A549 (cell line): Measurements from ENCODE around the gene SLC11A1.

ENCODE experiments used
- POLR2A ChIP-seq: IDR thresholded peaks from 2 replicates; pipeline ENCODE4 v1.6.1; 2012; ENCODE audit warnings: mild to moderate bottlenecking, low read length
- RAD21 ChIP-seq, 2 experiments: fragments of >200 bp in 1 of 2; sonication (Bioruptor Twin) in 1 of 2; formaldehyde crosslinking in 1 of 2; IDR thresholded peaks in 1 of 2; conservative IDR thresholded peaks in 1 of 2; 2 replicates in 1 of 2; 3 replicates in 1 of 2; pipeline ENCODE4 v1.6.1; 2012 to 2018; ENCODE audit warnings: inconsistent platforms in 1 of 2
- SMC3 ChIP-seq: fragments of >200 bp; sonication (Bioruptor Twin); formaldehyde crosslinking; IDR thresholded peaks from 3 replicates; pipeline ENCODE4 v1.6.1; 2018; ENCODE audit warnings: inconsistent platforms
- TF ChIP-seq, protein P1 (sequence below): fragments of >200 bp; sonication (Bioruptor Twin); formaldehyde crosslinking; IDR thresholded peaks from 3 replicates; pipeline ENCODE4 v1.5.1; 2016

DNA sequence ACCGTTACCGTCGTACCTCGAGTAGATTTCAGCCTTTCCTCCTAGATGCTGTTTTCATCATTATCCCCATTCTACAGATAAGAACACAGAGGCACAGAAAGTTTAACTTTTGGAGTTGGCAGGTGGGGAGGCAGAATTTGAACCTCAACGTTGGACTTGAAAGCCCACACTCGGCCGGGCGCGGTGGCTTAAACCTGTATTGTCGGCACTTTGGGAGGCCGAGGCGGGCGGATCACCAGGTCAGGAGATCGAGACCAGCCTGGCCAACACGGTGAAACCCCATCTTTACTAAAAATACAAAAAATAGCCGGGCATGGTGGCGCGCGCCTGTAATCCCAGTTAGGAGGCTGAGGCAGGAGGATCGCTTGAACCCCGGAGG lies 13.9 kb upstream of the SLC11A1 start:
- no peak for TF ChIP-seq POLR2A
- TF ChIP-seq, protein P1, sequence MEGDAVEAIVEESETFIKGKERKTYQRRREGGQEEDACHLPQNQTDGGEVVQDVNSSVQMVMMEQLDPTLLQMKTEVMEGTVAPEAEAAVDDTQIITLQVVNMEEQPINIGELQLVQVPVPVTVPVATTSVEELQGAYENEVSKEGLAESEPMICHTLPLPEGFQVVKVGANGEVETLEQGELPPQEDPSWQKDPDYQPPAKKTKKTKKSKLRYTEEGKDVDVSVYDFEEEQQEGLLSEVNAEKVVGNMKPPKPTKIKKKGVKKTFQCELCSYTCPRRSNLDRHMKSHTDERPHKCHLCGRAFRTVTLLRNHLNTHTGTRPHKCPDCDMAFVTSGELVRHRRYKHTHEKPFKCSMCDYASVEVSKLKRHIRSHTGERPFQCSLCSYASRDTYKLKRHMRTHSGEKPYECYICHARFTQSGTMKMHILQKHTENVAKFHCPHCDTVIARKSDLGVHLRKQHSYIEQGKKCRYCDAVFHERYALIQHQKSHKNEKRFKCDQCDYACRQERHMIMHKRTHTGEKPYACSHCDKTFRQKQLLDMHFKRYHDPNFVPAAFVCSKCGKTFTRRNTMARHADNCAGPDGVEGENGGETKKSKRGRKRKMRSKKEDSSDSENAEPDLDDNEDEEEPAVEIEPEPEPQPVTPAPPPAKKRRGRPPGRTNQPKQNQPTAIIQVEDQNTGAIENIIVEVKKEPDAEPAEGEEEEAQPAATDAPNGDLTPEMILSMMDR: no peak
- no peak for TF ChIP-seq RAD21 (conservative IDR thresholded peaks at IDR 0.05 in 1 of 2, IDR thresholded peaks at IDR 0.05 in 1 of 2)
- no peak for TF ChIP-seq SMC3
